Endothelial cell (in vitro differentiated cells): ENCODE results near the gene INPP4A. TPM values are rescaled to one million over a fixed set of nuclear protein-coding genes. Genes with fewer than 3 reads are reported as not detected.

Experiments
- DNase-seq: peaks from one replicate; pipeline ENCODE4 v3.0.0; 2021; ENCODE audit warnings: low spot score
- H3K27ac Mint-ChIP-seq: one replicate; pipeline ENCODE4 v1.8.0; 2021; ENCODE audit warnings: mixed read lengths, inconsistent platforms; ENCODE audit not compliant: unreplicated experiment
- H3K27me3 Mint-ChIP-seq: one replicate; pipeline ENCODE4 v1.8.0; 2021; ENCODE audit warnings: mild to moderate bottlenecking, moderate library complexity, mixed read lengths, inconsistent platforms; ENCODE audit not compliant: unreplicated experiment
- H3K36me3 Mint-ChIP-seq: one replicate; pipeline ENCODE4 v1.8.0; 2021; ENCODE audit warnings: mild to moderate bottlenecking, low read depth, mixed read lengths, inconsistent platforms; ENCODE audit not compliant: unreplicated experiment
- H3K4me1 Mint-ChIP-seq: one replicate; pipeline ENCODE4 v1.8.0; 2021; ENCODE audit warnings: mild to moderate bottlenecking, mixed read lengths, inconsistent platforms; ENCODE audit not compliant: unreplicated experiment
- H3K4me3 Mint-ChIP-seq: one replicate; pipeline ENCODE4 v1.8.0; 2021; ENCODE audit warnings: mild to moderate bottlenecking, mixed read lengths, inconsistent platforms; ENCODE audit not compliant: unreplicated experiment
- H3K9me3 Mint-ChIP-seq: one replicate; pipeline ENCODE4 v1.8.0; 2021; ENCODE audit warnings: mixed read lengths, inconsistent platforms; ENCODE audit not compliant: unreplicated experiment
- CTCF ChIP-seq: fragments of 200-600 bp; sonication (generic); IDR thresholded peaks from one replicate; pipeline ENCODE4 v1.5.0; 2021; ENCODE audit warnings: antibody characterized with exemption; ENCODE audit not compliant: unreplicated experiment
- total RNA-seq: library from RNA; stranded (reverse); fragmentation: NEBNext Ultra II Directional; extraction: Animal tissue kit (Norgen Biotek cat#: 25700); gene quantifications from one replicate; pipeline ENCODE4 v1.2.1, GENCODE V29; 2021; ENCODE audit not compliant: unreplicated experiment

INPP4A gene
- total RNA-seq, 1 donor from 2014 or later = 26.8 TPM

- no peak overlapping the region for H3K4me3 Mint-ChIP-seq
- peaks cover 5% of the 10 kb centered on the region for H3K36me3 Mint-ChIP-seq
- no peak for DNase-seq
- no peak for TF ChIP-seq CTCF
- no peaks in the 10 kb centered on the region for H3K27me3 Mint-ChIP-seq
- no peaks in the 10 kb centered on the region for H3K4me1 Mint-ChIP-seq
- H3K9me3 Mint-ChIP-seq = no peaks in the 10 kb centered on the region
- no peak overlapping the region for H3K27ac Mint-ChIP-seq
Measured at GRCh38 chr2:98416383-98417159, 28.1 kb upstream of the INPP4A start.

GRCh38 chr2:98419544-98419943 is 25.1 kb upstream of the INPP4A start:
- no peak overlapping the region for H3K4me3 Mint-ChIP-seq
- no peaks in the 10 kb centered on the region for H3K4me1 Mint-ChIP-seq
- TF ChIP-seq CTCF = no peak
- H3K36me3 Mint-ChIP-seq = peaks cover 3% of the 10 kb centered on the region
- H3K9me3 Mint-ChIP-seq = peaks cover 4% of the 10 kb centered on the region
- H3K27me3 Mint-ChIP-seq = no peaks in the 10 kb centered on the region
- no peak for DNase-seq
- H3K27ac Mint-ChIP-seq = no peak overlapping the region

GRCh38 chr2:98419977-98420725 is 24.5 kb upstream of the INPP4A start:
- peaks cover 4% of the 10 kb centered on the region for H3K9me3 Mint-ChIP-seq
- no peak for DNase-seq
- H3K27me3 Mint-ChIP-seq = no peaks in the 10 kb centered on the region
- H3K4me3 Mint-ChIP-seq = no peak overlapping the region
- TF ChIP-seq CTCF = no peak
- H3K36me3 Mint-ChIP-seq = no peaks in the 10 kb centered on the region
- H3K27ac Mint-ChIP-seq = no peak overlapping the region
- H3K4me1 Mint-ChIP-seq = no peaks in the 10 kb centered on the region

- TF ChIP-seq CTCF = no peak
- Mint-ChIP-seq H3K36me3 (no peaks in the 10 kb centered on the region), H3K27me3 (peaks cover 2% of the 10 kb centered on the region), H3K9me3 (peaks cover 4% of the 10 kb centered on the region), H3K4me3 (no peak overlapping the region), H3K27ac (no peak overlapping the region), H3K4me1 (no peaks in the 10 kb centered on the region)
- DNase-seq = no peak
Measured at GRCh38 chr2:98422449-98422848, 22.2 kb upstream of the INPP4A start.

GRCh38 chr2:98426771-98427170 is 17.9 kb upstream of the INPP4A start:
- peaks cover 2% of the 10 kb centered on the region for H3K27me3 Mint-ChIP-seq
- no peak for DNase-seq
- H3K4me1 Mint-ChIP-seq = no peaks in the 10 kb centered on the region
- H3K4me3 Mint-ChIP-seq = no peak overlapping the region
- no peaks in the 10 kb centered on the region for H3K36me3 Mint-ChIP-seq
- H3K27ac Mint-ChIP-seq = no peak overlapping the region
- no peak for TF ChIP-seq CTCF
- H3K9me3 Mint-ChIP-seq = peaks cover 11% of the 10 kb centered on the region
